ENCODE data around the gene GAPT. TPM values are rescaled to one million over a fixed set of nuclear protein-coding genes. Genes with fewer than 3 reads are reported as not detected.

The GAPT gene
- total and polyA plus RNA-seq, 2 donors (not counting 3 experiments of a cell fraction or from before 2014, with no cell fraction given): not detected

GRCh38 chr5:58458141-58458742 is 33.0 kb upstream of the GAPT start:
- peak; percentile 38 for FAIRE-seq

More at GRCh38 chr5:58458141-58458742, 33.0 kb upstream of the GAPT start:
- DNase-seq (ENCODE audit: low read depth, low spot score): peak; percentile 12
- ChIA-PET POLR2A (interaction anchor here (0.6 to 3.8 kb wide), 7 partner anchors 184 to 1017 kb away, joined by 3 to 50 read pairs (median 6); no protein-coding TSS in a partner anchor), CTCF (interaction anchor here (1.2 to 6.2 kb wide), 6 partner anchors 199 to 1160 kb away, joined by 3 to 260 read pairs (median 48); no protein-coding TSS in a partner anchor)
- Histone ChIP-seq H2AFZ (ENCODE audit: low read depth, low read length) (no peak overlapping the region), H3K79me2 (ENCODE audit: control insufficient read depth, insufficient read depth, low read length) (peaks cover 56% of the 10 kb centered on the region), H3K27ac (ENCODE audit: insufficient read depth, low read depth, low read length) (peak overlapping the region; percentile 87), H4K20me1 (replicated peaks; ENCODE audit: control insufficient read depth, extremely low read depth, insufficient read depth, low read length) (peaks cover 14% of the 10 kb centered on the region), H3K9ac (replicated peaks; ENCODE audit: extremely low read depth, insufficient read depth, low read length) (peak overlapping the region; percentile 98), H3K9me1 (replicated peaks; ENCODE audit: control insufficient read depth, extremely low read depth, insufficient read depth, low read length) (no peaks in the 10 kb centered on the region), H3K27me3 (ENCODE audit: control insufficient read depth in 2 of 2, insufficient read depth in 2 of 2, low read length in 2 of 2) (no peaks in the 10 kb centered on the region), H3K4me1 (ENCODE audit: control insufficient read depth, extremely low read depth, insufficient read depth, low read length) (peaks cover 45% of the 10 kb centered on the region), H3K4me2 (ENCODE audit: insufficient read depth, low read length) (peak overlapping the region; percentile 95), H3K36me3 (ENCODE audit: control insufficient read depth in 2 of 2, extremely low read depth in 1 of 2, insufficient read depth in 2 of 2, low read length in 2 of 2) (peaks cover 27 to 43% of the 10 kb centered on the region in 2 experiments), H3K9me3 (replicated peaks; ENCODE audit: control insufficient read depth, insufficient read depth, low read length) (no peaks in the 10 kb centered on the region), H3K4me3 (replicated peaks in 1 of 3; ENCODE audit: insufficient read depth in 1 of 3, low read depth in 1 of 3, low read length in 3 of 3) (peak overlapping the region; percentile 92 to 100 (median 94))
- BruUV-seq (replicated peaks): TSS peak; percentile 18
- dilution Hi-C loops (cut with MboI; ENCODE audit: extremely low pct_ligation_motif_present, low sequenced_read_pairs) (loop anchor here (25.0 kb wide), 2 partner anchors 671 to 971 kb away; partner anchors contain the start of gene ACTBL2), intact Hi-C loops (cut with micrococcal nuclease) (loop anchor here (2.0 to 5.0 kb wide), 2 partner anchors 141 to 185 kb away; no protein-coding TSS in a partner anchor)
- TF ChIP-seq MAX (IDR thresholded peaks at IDR 0.05; ENCODE audit: insufficient read depth, insufficient read length): no peak
- TF ChIP-seq MYC (IDR thresholded peaks at IDR 0.05; ENCODE audit: low read depth, low read length): no peak
- TF ChIP-seq JUN (IDR thresholded peaks at IDR 0.05; ENCODE audit: borderline replicate concordance, insufficient read depth, insufficient read length, low read depth): no peak
- no peak for TF ChIP-seq FOS (IDR thresholded peaks at IDR 0.05; ENCODE audit: borderline replicate concordance, insufficient read depth, low read length)
- TF ChIP-seq EZH2 (IDR thresholded peaks at IDR 0.05; ENCODE audit: borderline replicate concordance, low read depth, low read length, severe bottlenecking): no peak
- no peak for TF ChIP-seq GATA2 (IDR thresholded peaks at IDR 0.05; ENCODE audit: insufficient read depth, insufficient read length, low read depth, low read length)
- no peak for TF ChIP-seq POLR2A (IDR thresholded peaks at IDR 0.05; ENCODE audit: low read depth, low read length)
- no peak for TF ChIP-seq POLR2AphosphoS5 (IDR thresholded peaks at IDR 0.05; ENCODE audit: insufficient read depth, low read depth, low read length)
- TF ChIP-seq CTCF (IDR thresholded peaks at IDR 0.05; ENCODE audit: extremely low read depth in 1 of 2, insufficient read depth in 1 of 2, low read depth in 1 of 2, low read length in 2 of 2): no peak

Measured in endothelial cell of umbilical vein (primary cell).